SIG-M5 (cell line): ENCODE data around the gene GJB6.
"Not testable (repeated sequence)": the region's sequence is repeated elsewhere in the genome, so short reads cannot be mapped to it uniquely, and the experiment has no call there.

Source experiments
- DNase-seq: peaks from one replicate; lab custom pipeline; 2025; lab: John Stamatoyannopoulos, UW

The GJB6 gene

DNA sequence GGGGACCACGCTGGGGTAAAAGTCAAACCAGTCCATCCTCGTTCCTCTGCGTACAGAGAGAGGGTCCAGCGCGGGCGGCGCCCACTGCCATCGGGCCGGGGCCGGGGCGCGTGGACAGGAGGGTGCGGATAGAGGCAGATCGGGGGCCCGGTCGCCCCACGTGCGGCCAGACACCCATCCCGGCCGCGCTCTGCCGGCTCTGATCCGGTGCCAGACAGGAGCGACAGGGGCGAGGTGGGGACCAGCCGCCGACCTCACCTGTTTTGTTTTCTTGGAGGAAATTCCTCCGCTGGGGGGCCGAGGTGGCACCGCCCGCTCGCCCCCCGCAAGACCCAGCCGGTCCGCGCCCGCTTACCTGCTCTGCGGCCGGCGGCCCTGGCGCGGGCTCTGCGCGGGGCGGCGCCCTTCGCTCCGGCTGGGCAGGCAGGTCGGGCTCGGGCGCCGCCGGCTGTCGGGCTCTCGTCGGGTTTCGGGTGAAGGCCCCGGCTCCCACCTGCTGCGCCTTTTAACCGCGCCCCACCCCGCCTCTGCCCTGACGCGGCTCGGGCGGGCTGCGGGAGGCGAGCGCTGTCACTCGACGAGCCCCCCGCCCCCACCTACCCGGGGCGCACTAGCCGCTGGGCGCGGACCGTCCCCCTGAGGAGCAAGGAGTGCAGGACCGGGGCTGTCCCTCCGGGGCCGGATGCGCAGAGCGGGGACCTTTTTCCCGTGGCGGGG, at the start of gene GJB6:
Gene GJB6, minus strand, starts transcription at position 481 of the 717 bp plus-strand sequence. CDS start 8,839 bp downstream, outside the sequence.
- no peak for DNase-seq

- not testable (repeated sequence) for DNase-seq
Measured at GRCh38 chr13:20276901-20277300, 44.8 kb upstream of the GJB6 start.

DNA sequence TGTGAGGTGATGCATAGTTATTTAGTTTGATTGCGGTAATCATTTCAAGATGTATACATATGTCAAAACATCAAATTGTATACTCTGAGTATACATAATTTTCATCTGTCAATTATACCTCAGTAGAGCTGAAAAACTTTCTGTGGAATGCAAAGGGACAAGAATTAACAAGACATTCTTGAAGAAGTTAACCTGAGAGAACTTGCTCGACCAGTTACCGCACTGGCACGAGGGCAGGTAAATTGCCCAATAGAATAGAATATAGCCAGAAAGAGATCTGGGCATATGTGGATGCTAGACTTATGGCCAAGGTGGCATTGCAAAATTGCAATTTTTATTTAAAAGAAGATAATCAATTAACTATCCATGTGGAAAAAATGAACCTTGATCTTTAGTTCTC, 42.3 kb upstream of the GJB6 start:
- DNase-seq: no peak

DNA sequence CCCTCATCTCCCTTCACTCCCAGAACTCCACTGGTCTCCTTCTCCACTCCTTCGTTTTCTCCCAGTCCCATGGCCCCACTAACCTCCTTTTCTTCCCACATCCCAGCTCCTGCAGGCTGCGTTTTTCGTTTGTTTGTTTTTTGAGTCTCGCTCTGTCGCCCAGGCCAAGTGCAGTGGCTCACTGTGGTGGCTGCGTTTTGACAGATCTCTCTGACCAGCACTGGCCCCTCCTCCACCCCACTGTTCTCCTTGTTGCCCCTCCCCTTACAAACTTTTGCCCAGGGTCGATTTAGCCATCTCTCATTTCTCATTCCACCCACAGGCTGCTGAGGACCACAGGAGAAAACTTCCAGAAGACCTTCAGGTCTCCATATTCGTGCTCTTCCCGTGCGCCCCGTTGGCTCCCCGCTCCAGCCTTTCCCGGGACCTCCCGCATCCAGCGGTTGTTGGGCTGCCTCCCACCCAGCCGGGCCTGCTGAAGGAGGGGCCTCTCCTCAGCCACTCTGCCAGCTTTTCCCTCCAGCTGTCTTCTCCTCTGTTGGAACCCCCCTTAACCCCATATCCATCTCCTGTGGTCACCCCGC, 40.6 kb upstream of the GJB6 start:
- DNase-seq: no peak

- DNase-seq: no peak
Measured at GRCh38 chr13:20272104-20272503, 40.0 kb upstream of the GJB6 start.

GRCh38 chr13:20271441-20271840, 39.3 kb upstream of the GJB6 start:
- DNase-seq: no peak

DNA sequence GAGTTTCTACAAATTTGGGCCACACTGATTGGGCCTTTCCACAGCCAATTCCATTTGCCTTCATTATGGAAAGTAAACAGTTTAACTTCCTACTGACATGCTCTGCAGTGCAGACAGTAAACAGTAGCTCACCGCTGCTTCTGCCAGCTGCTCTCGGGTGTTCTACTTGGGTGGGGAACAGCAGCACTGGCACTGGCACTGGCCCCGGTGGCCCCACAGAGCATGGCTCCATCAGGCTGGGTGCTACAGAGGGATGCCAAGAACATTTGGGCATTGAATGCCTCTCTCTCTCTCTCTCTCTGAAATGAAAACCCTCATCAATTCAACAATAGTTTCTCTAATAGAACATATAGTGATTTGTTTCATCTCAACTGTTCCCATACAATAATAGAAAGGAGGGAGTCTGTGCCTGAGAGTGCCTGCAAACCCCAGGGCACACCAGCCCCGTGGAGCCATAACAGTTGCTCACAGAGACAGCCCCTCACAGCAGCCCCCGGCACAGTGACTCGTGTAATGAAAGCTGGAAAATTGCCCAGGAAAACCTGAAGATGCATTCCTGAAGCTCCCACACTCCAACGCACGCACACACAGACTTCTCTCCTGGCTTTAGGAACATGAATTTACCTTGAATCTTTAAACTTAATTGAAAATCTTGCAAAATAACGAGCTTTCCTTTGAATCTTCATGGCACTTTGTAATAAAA, 38.2 kb upstream of the GJB6 start:
- DNase-seq: no peak

DNA sequence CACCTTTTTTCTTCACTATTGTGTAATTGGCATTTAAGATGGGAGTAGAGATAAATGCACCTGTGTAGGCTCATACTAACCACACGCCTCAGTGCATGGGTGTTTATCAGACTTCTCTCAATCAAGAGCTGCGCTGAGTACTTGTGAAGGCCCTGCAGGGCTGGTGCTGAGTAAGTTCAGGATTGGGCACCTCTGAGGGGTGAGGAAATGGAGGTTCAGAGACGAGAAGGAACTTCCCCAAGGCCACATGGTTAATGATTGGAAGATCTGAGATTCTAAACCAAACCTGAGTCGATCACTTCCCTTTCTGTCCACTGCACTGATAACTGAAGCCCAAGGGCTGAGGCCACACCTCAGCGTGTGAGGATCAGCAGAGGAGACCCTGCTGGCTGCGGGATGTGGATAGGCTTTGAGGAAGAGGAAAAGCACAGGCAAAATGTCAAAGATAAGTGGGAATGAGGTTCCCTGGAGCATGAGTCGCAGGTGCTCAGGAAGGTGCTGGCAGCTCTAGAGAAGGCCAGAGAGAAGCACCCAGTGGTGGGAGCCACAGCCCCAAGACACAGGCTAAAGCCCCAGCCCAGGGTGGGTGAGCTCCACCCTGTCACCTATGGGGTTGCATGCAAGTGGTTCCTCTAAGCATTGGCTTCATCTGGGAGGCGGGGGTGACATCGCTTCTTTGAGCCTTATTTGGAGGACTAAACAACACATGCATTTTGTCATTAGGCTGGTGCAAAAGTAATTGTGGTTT, 32.3 kb upstream of the GJB6 start:
- DNase-seq: no peak

DNA sequence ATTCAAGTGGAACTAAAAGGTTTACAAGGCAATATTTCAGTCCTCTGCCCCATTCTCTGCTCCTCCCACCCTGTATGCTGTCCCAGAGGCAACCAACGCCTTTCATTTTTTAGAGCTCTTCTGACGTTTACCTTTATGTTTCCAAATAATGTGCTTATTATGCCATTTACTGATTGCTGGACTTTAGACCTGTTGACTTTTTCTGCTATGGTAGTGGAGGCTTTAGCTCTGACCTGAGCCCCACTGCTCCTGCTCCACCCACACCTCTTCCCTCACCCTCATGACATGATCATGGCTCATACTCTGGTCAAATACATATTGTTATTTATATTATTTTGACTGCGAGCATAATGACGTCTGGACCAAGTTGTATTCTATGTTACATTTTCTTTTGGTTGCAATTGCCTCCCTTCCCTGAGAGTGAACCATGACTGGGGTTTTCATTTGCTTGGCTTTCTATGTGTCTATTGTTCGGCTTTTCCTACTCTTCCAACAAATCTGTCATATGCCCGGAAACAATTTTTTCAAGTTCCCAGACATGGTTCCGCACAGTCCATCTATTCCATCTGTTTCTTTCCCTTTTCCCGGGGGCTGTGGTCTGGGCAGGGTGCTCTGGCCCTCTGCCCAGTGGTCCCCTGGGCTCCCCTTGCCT, 31.4 kb upstream of the GJB6 start:
- DNase-seq: no peak

DNA sequence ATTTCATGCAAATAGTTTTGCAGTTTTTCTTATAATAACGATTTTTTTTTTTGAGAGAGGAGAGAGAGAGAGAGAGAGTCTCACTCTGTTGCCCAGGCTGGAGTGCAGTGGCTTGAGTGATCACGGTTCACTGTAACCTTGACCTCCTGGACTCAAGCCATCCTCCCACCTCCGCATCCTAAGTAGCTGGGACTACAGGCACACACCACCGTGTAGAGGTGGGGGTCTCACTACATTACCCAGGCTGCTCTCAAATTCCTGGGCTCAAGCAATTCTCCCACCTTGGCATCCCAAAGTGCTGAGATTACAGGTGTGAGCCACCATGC, 26.8 kb upstream of the GJB6 start:
- no peak for DNase-seq

DNA sequence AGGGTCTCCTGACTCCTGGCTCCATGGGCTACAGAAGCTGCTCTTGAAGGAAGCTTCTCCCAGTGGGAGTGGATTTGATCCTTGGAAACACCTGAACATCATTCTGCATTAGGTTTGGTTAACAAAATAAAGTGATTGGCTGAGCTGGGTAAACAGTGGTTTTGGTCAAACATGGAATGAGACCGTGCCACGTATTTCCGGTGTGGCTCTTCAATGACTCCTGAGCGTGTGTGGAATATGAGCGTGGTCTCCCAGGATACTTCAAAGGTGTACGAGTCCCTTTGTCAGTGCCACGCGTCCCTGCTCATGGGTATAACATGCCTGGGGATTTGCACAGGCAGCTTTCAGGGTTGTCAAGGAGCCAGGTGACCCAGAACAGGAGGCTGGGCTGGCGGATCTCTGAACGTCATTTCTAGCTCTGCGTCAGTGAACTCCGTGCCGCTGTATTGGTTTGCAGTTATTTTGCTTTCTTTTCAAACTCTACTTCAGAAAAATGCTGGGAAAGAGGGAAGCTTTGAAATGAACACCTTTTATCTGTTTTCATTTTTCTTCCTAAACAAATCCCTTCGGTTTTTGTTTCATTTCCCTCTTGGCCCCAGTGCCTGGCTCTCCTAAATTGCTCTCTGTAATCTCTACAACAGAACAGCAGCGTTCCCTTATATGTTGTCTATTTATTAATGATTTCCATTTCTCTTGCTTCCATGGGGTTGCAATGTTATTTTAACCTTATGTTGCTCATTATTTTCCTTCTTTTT, 26.3 kb upstream of the GJB6 start:
- DNase-seq: no peak

GRCh38 chr13:20254076-20254475, 22.0 kb upstream of the GJB6 start:
- DNase-seq: no peak

- no peak for DNase-seq
Measured at GRCh38 chr13:20249913-20250312, 17.8 kb upstream of the GJB6 start.

- DNase-seq: no peak
Measured at GRCh38 chr13:20247963-20248362, 15.8 kb upstream of the GJB6 start.

GRCh38 chr13:20247403-20247802, 15.3 kb upstream of the GJB6 start:
- DNase-seq: no peak

- no peak for DNase-seq
Measured at GRCh38 chr13:20241593-20241992, 9.5 kb upstream of the GJB6 start.

GRCh38 chr13:20239748-20240147, 7.6 kb upstream of the GJB6 start:
- DNase-seq: no peak

GRCh38 chr13:20232556-20233277, 598 bp upstream of the GJB6 start:
- no peak for DNase-seq

- DNase-seq: no peak
Measured at GRCh38 chr13:20230913-20231838, 943 bp downstream of the GJB6 start.

DNA sequence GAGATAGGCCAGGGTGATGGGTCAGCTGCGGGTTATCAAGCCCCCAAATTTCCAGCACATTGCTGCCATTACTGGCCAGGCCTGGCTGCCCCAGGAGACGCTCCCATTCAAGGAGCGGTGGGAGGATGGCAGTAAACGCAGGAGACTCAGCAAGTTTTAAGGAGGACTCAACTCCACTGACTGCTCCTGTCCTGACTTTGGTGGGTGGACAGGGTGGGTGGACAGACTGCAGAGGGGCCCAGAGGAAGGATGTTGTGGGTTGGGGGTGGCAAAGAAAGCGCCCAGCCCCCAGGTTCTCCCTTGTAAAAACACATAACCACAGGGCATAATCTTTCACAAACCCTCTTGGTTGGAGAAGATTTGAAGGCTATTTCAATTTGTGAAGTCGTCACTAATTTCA, 4.4 kb downstream of the GJB6 start:
- DNase-seq: no peak
